ENCODE measurements around the gene ATP6V1C2. TPM values are rescaled to one million over a fixed set of nuclear protein-coding genes. Genes with fewer than 3 reads are reported as not detected.

Gene ATP6V1C2
- total and polyA plus RNA-seq, 3 donors from 2014 or later: 3.6 to 6.2 (median 5.9) TPM

GRCh38 chr2:10709290-10709939 is 12.0 kb upstream of the ATP6V1C2 start:
- DNase-seq: peak; percentile 26
- Histone ChIP-seq H3K4me1 (no peaks in the 10 kb centered on the region), H3K36me3 (ENCODE audit: low read depth, missing control alignments) (no peaks in the 10 kb centered on the region), H3K4me3 (no peak overlapping the region), H3K9me3 (no peaks in the 10 kb centered on the region), H3K27me3 (no peaks in the 10 kb centered on the region), H3K27ac (no peak overlapping the region)
- intact Hi-C loops (cut with DNase I; ENCODE audit: low total_unique reads): no loop called here
- 40 to 60% methylated on average over 4 to 7 of the region's 7 CpGs for WGBS, 2 donors
- TF ChIP-seq CTCF (IDR thresholded peaks at IDR 0.05) (no peak), POLR2A (IDR thresholded peaks at IDR 0.05) (no peak)

DNA sequence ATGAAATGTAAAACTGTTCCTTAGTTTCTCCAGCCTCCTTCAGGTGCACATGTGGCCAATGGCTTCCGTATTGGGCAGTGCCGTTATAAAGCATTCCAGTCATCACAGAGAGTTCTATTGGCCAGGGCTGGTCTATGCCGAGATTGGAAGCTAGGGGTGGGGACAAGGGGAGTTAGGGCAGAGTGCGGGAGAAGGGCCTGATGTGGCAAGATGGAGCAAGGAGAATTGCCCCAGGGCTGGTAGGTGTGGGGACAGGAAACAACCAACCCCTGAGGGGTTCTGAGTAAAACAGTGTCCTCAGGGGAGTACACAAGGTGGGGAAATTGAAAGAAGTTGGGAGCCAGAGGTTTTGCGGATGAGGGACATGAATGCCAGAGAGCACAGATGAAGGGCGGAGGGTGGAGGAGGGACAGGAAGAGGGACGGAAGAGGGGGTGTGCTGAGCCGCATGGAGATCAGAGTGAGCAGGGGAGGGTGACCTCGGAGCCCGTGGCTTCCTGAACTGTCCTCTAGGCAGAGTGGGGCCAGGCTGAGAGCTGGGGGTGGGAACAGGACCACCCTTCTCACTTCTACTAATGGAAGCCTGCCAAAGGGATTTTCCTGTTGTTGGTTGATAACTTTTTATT is 9.1 kb upstream of the ATP6V1C2 start:
- Histone ChIP-seq H3K4me1 (no peaks in the 10 kb centered on the region), H3K27ac (no peak overlapping the region), H3K4me3 (no peak overlapping the region), H3K9me3 (no peaks in the 10 kb centered on the region), H3K27me3 (no peaks in the 10 kb centered on the region), H3K36me3 (ENCODE audit: low read depth, missing control alignments) (no peaks in the 10 kb centered on the region)
- intact Hi-C loops (cut with DNase I; ENCODE audit: low total_unique reads): no loop called here
- no peak for DNase-seq
- TF ChIP-seq POLR2A (IDR thresholded peaks at IDR 0.05) (no peak), CTCF (IDR thresholded peaks at IDR 0.05) (no peak)
- 41 to 55% methylated on average over 10 of the region's 10 CpGs for WGBS, 2 donors

DNA sequence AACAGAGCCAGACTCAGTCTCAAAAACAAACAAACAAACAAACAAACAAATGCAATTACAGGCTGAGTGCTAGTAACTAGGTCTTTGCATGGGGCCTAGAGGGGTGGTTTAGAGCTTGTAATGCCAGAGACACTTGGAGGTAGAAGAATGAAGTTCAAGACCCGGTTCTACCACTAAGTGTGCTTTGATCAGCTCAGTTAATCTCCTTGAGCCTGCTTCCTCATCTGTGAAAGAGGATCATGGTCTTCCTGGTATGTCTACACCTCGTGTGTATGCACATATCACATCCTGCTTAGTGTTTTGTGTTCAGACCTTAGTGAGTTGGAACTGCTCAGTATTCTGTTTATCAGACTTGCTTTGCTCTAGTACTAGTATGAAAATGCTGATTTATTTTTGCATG is 4.8 kb upstream of the ATP6V1C2 start:
- WGBS, 2 donors: 62 to 74% methylated on average over 2 of the region's 2 CpGs
- Histone ChIP-seq H3K36me3 (ENCODE audit: low read depth, missing control alignments) (no peaks in the 10 kb centered on the region), H3K27ac (no peak overlapping the region), H3K4me3 (no peak overlapping the region), H3K9me3 (no peaks in the 10 kb centered on the region), H3K4me1 (no peaks in the 10 kb centered on the region), H3K27me3 (no peaks in the 10 kb centered on the region)
- no peak for DNase-seq
- intact Hi-C loops (cut with DNase I; ENCODE audit: low total_unique reads): no loop called here
- TF ChIP-seq POLR2A (IDR thresholded peaks at IDR 0.05): no peak
- no peak for TF ChIP-seq CTCF (IDR thresholded peaks at IDR 0.05)

- WGBS, 2 donors: 50 to 59% methylated on average over 4 of the region's 4 CpGs
- H3K4me1 ChIP-seq: peaks cover 6% of the 10 kb centered on the region
- no peaks in the 10 kb centered on the region for H3K27me3 ChIP-seq
- intact Hi-C loops (cut with DNase I; ENCODE audit: low total_unique reads): no loop called here
- no peak for TF ChIP-seq CTCF (IDR thresholded peaks at IDR 0.05)
- no peak for TF ChIP-seq POLR2A (IDR thresholded peaks at IDR 0.05)
- no peaks in the 10 kb centered on the region for H3K36me3 ChIP-seq (ENCODE audit: low read depth, missing control alignments)
- no peak overlapping the region for H3K4me3 ChIP-seq
- no peak overlapping the region for H3K27ac ChIP-seq
- no peaks in the 10 kb centered on the region for H3K9me3 ChIP-seq
- no peak for DNase-seq
Observed at GRCh38 chr2:10717628-10718027, 3.8 kb upstream of the ATP6V1C2 start.

- Histone ChIP-seq H3K36me3 (ENCODE audit: low read depth, missing control alignments) (no peaks in the 10 kb centered on the region), H3K9me3 (no peaks in the 10 kb centered on the region), H3K27me3 (no peaks in the 10 kb centered on the region), H3K27ac (no peak overlapping the region), H3K4me3 (no peak overlapping the region), H3K4me1 (peaks cover 6% of the 10 kb centered on the region)
- WGBS, 2 donors: 53 to 57% methylated on average over 7 of the region's 7 CpGs
- no peak for DNase-seq
- intact Hi-C loops (cut with DNase I; ENCODE audit: low total_unique reads): no loop called here
- TF ChIP-seq POLR2A (IDR thresholded peaks at IDR 0.05) (no peak), CTCF (IDR thresholded peaks at IDR 0.05) (no peak)
Observed at GRCh38 chr2:10720306-10720705, 1.1 kb upstream of the ATP6V1C2 start.
